Lower lobe of right lung (tissue), 2 donors: ENCODE data around the gene AKAP12. TPM values are rescaled to one million over a fixed set of nuclear protein-coding genes. Genes with fewer than 3 reads are reported as not detected.
"Not testable (repeated sequence)": the region's sequence is repeated elsewhere in the genome, so short reads cannot be mapped to it uniquely, and the experiment has no call there.

ENCODE experiments used
- ATAC-seq, 2 donors: fragments of 200-7000 bp; cut with Tn5 transposase; one replicate each; pipeline ENCODE4 v1.9.1; 2020 to 2022; ENCODE audit warnings: mild to moderate bottlenecking in 2 of 2, moderate library complexity in 2 of 2
- DNase-seq: peaks from one replicate; pipeline ENCODE4 v3.0.0-alpha.2; 2020
- H3K27ac ChIP-seq: fragments of 200-600 bp; one replicate; pipeline ENCODE4 v1.8.0; 2022
- H3K27me3 ChIP-seq: fragments of 200-600 bp; one replicate; pipeline ENCODE4 v1.8.0; 2022; ENCODE audit warnings: low read depth
- H3K36me3 ChIP-seq: fragments of 200-600 bp; one replicate; pipeline ENCODE4 v1.8.0; 2022; ENCODE audit warnings: mild to moderate bottlenecking
- H3K4me1 ChIP-seq: fragments of 200-600 bp; one replicate; pipeline ENCODE4 v1.8.0; 2022
- H3K4me3 ChIP-seq: fragments of 200-600 bp; one replicate; pipeline ENCODE4 v1.8.0; 2022; ENCODE audit warnings: mild to moderate bottlenecking
- H3K9me3 ChIP-seq: fragments of 200-600 bp; one replicate; pipeline ENCODE4 v1.8.0; 2022
- CTCF ChIP-seq: fragments of 200-600 bp; IDR thresholded peaks from one replicate; pipeline ENCODE4 v1.8.0; 2022; ENCODE audit warnings: antibody characterized with exemption, mild to moderate bottlenecking
- intact Hi-C: fragments of 100-400 bp; cut with DNase I; formaldehyde crosslinking; loops from one replicate; pipeline ENCODE4 v1.11.0; 2022
- total RNA-seq: library from RNA; stranded (reverse); fragmentation: NEBNext Ultra II Directional; extraction: Animal tissue kit (Norgen Biotek cat#: 25700); gene quantifications from one replicate; pipeline ENCODE4 v1.2.1, GENCODE V29; 2021
- donor health status: DM: no; HTN: yes; CAD: no; lungs with severe emphysema.

Gene AKAP12
- total RNA-seq, 1 donor from 2014 or later = 38.8 TPM

GRCh38 chr6:151353795-151354194 is 114.0 kb downstream of the AKAP12 start:
- no peak overlapping the region for H3K27ac ChIP-seq
- H3K27me3 ChIP-seq = no peaks in the 10 kb centered on the region
- DNase-seq (no peak), ATAC-seq (no peak)
- H3K4me3 ChIP-seq = no peak overlapping the region
- H3K9me3 ChIP-seq = no peaks in the 10 kb centered on the region
- no peaks in the 10 kb centered on the region for H3K4me1 ChIP-seq
- no peak for TF ChIP-seq CTCF
- intact Hi-C loops = no loop called here
- peaks cover 24% of the 10 kb centered on the region for H3K36me3 ChIP-seq

DNA sequence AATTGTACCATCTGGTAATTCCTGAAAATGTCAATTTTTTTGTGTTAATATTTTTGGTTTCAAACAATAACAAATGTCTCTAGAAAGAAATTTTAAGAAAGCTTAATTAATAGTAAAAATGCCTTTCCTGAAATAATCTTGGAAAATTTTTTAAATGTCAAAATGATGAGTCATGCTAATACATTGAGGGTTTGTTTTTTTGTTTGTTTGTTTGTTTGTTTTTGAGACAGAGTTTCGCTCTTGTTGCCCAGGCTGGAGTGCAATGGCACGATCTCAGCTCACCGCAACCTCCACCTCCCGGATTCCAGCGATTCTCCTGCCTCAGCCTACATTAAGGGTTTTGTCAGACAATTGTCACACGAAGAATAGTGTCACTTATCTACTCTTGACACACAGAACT is 117.2 kb downstream of the AKAP12 start:
- intact Hi-C loops, H3K4me1 ChIP-seq, DNase-seq, H3K27me3 ChIP-seq, H3K4me3 ChIP-seq, H3K27ac ChIP-seq, ATAC-seq, H3K9me3 ChIP-seq: not testable (repeated sequence)
- H3K36me3 ChIP-seq = peaks cover 21% of the 10 kb centered on the region

GRCh38 chr6:151357758-151358436 is 118.1 kb downstream of the AKAP12 start:
- TF ChIP-seq CTCF = no peak
- H3K27me3 ChIP-seq = no peaks in the 10 kb centered on the region
- H3K27ac ChIP-seq = no peak overlapping the region
- peaks cover 24% of the 10 kb centered on the region for H3K36me3 ChIP-seq
- no peaks in the 10 kb centered on the region for H3K4me1 ChIP-seq
- ATAC-seq (no peak), DNase-seq (no peak)
- intact Hi-C loops = no loop called here
- H3K9me3 ChIP-seq = no peaks in the 10 kb centered on the region
- H3K4me3 ChIP-seq = no peak overlapping the region

DNA sequence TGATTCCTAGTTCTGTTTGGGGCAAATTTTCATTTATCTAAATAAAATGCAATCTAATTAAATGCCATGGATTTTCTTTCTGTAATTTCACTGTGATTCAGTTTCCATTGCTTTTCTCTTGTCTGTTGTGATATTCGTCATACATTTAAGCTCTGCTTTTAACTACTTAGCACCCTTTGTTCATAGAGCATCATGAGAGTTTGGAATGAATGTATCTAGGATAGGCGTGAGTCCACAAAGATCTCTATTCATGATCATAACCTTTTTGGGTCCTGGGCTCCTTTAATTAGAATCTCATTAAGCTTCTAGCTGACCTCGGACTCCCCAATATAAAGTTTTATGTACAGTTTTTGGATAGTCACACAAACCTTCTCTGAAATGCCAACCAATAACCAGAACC is 118.7 kb downstream of the AKAP12 start:
- intact Hi-C loops = no loop called here
- ATAC-seq (no peak), DNase-seq (no peak)
- TF ChIP-seq CTCF = no peak
- no peaks in the 10 kb centered on the region for H3K27me3 ChIP-seq
- H3K27ac ChIP-seq = no peak overlapping the region
- H3K4me3 ChIP-seq = no peak overlapping the region
- no peaks in the 10 kb centered on the region for H3K4me1 ChIP-seq
- peaks cover 26% of the 10 kb centered on the region for H3K36me3 ChIP-seq
- no peaks in the 10 kb centered on the region for H3K9me3 ChIP-seq

DNA sequence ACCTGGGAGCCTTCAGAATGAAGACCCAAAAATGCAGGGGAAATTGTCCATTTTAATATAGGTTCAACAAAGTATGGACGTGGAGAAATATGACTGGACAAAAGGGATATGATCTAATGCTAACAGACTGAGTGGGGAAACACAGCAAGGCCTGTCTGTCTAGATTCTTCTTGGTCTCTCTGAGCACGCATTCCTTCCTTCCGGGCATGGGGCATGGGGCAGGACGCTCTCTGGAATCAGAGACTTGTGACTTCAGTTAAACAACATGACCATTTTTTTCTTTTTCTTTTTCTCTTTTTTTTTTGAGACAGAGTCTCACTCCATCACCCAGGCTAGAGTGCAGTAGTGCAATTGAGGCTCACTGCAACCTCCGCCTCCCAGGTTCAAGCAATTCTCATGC is 119.7 kb downstream of the AKAP12 start:
- H3K27me3 ChIP-seq = no peaks in the 10 kb centered on the region
- H3K27ac ChIP-seq = no peak overlapping the region
- no peak overlapping the region for H3K4me3 ChIP-seq
- DNase-seq (no peak), ATAC-seq (no peak)
- peaks cover 30% of the 10 kb centered on the region for H3K36me3 ChIP-seq
- no peaks in the 10 kb centered on the region for H3K4me1 ChIP-seq
- TF ChIP-seq CTCF = no peak
- intact Hi-C loops = no loop called here
- no peaks in the 10 kb centered on the region for H3K9me3 ChIP-seq

DNA sequence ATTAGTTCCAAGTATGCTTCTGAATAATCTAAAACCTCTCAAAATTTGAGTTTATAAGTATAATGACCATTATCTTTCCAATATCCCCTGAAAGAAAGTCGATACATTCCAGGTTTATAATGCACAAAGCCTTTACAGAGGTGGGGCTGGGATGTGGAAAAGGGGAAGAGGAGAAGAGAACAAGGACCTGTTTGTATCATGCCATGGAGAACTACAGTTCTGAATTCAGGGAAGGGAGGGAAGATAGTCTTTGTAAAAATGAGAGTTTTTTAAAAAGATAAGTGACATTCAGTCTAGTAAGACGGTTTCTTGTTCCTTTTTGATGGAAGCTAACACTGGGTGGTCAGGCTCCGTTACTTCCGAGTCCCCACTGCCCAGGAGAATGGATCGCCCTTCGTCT is 125.5 kb downstream of the AKAP12 start:
- ATAC-seq (no peak), DNase-seq (no peak)
- no peak for TF ChIP-seq CTCF
- no peak overlapping the region for H3K4me3 ChIP-seq
- H3K27ac ChIP-seq = no peak overlapping the region
- intact Hi-C loops = no loop called here
- H3K4me1 ChIP-seq = no peaks in the 10 kb centered on the region
- no peaks in the 10 kb centered on the region for H3K9me3 ChIP-seq
- H3K27me3 ChIP-seq = no peaks in the 10 kb centered on the region
- H3K36me3 ChIP-seq = peaks cover 81% of the 10 kb centered on the region
